ENCODE results near the gene ING4.

Gene ING4

GRCh38 chr12:6684609-6685008, 21.7 kb upstream of the ING4 start:
- peak; percentile 64 for DNase-seq (ENCODE audit: low read depth)
- H3K4me3 ChIP-seq (ENCODE audit: low read depth, low read length): no peak overlapping the region
- TF ChIP-seq CTCF (IDR thresholded peaks at IDR 0.05; ENCODE audit: insufficient read depth, low read depth, low read length, missing control alignments): peak; percentile 52

GRCh38 chr12:6676962-6677361, 14.0 kb upstream of the ING4 start:
- TF ChIP-seq CTCF (IDR thresholded peaks at IDR 0.05; ENCODE audit: insufficient read depth, low read depth, low read length, missing control alignments): no peak

GRCh38 chr12:6672143-6672542, 9.2 kb upstream of the ING4 start:
- no peak for DNase-seq (ENCODE audit: low read depth)
- no peak overlapping the region for H3K4me3 ChIP-seq (ENCODE audit: low read depth, low read length)
- no peak for TF ChIP-seq CTCF (IDR thresholded peaks at IDR 0.05; ENCODE audit: insufficient read depth, low read depth, low read length, missing control alignments)

More at GRCh38 chr12:6676962-6677361, 14.0 kb upstream of the ING4 start:
- no peak overlapping the region for H3K4me3 ChIP-seq (ENCODE audit: low read depth, low read length)
- DNase-seq (ENCODE audit: low read depth): no peak

- H3K4me3 ChIP-seq (ENCODE audit: low read depth, low read length): no peak overlapping the region
- no peak for DNase-seq (ENCODE audit: low read depth)
- TF ChIP-seq CTCF (IDR thresholded peaks at IDR 0.05; ENCODE audit: insufficient read depth, low read depth, low read length, missing control alignments): no peak
Observed at GRCh38 chr12:6667559-6668210, 4.8 kb upstream of the ING4 start.

GRCh38 chr12:6666211-6666610, 3.3 kb upstream of the ING4 start:
- DNase-seq (ENCODE audit: low read depth): no peak
- H3K4me3 ChIP-seq (ENCODE audit: low read depth, low read length): no peak overlapping the region
- no peak for TF ChIP-seq CTCF (IDR thresholded peaks at IDR 0.05; ENCODE audit: insufficient read depth, low read depth, low read length, missing control alignments)

- TF ChIP-seq CTCF (IDR thresholded peaks at IDR 0.05; ENCODE audit: insufficient read depth, low read depth, low read length, missing control alignments): no peak
- no peak for DNase-seq (ENCODE audit: low read depth)
- H3K4me3 ChIP-seq (ENCODE audit: low read depth, low read length): no peak overlapping the region
Observed at GRCh38 chr12:6664902-6665301, 2.0 kb upstream of the ING4 start.

- peak overlapping the region; percentile 100 for H3K4me3 ChIP-seq (ENCODE audit: low read depth, low read length)
- TF ChIP-seq CTCF (IDR thresholded peaks at IDR 0.05; ENCODE audit: insufficient read depth, low read depth, low read length, missing control alignments): no peak
- DNase-seq (ENCODE audit: low read depth): no peak
Observed at GRCh38 chr12:6662602-6662905, 365 bp downstream of the ING4 start.

All from GM12865 (cell line).